Heart left ventricle (tissue), 16 donors: ENCODE data around the gene NCR2. TPM values are rescaled to one million over a fixed set of nuclear protein-coding genes. Genes with fewer than 3 reads are reported as not detected.

ENCODE experiments used
- ATAC-seq, 4 donors: fragments of 200-7000 bp; cut with Tn5 transposase; one replicate each; pipeline ENCODE4 v1.9.1; 2020 to 2022; ENCODE audit warnings: moderate library complexity in 4 of 4, mild to moderate bottlenecking in 3 of 4, moderate number of reproducible peaks in 1 of 4
- DNase-seq, 5 donors: peaks; one replicate each; pipeline ENCODE4 v3.0.0-alpha.2; 2020
- H3K27ac ChIP-seq, 12 donors: fragments of 200-600 bp; sonication (generic) in 4 of 12; one replicate each; pipeline versions ENCODE4 v1.5.0 to v1.8.0; 2016 to 2022; ENCODE audit warnings: mild to moderate bottlenecking in 2 of 12
- H3K27me3 ChIP-seq, 9 donors: fragments of 200-600 bp; sonication (generic) in 2 of 9; one replicate each; pipeline versions ENCODE4 v1.5.1 to v1.8.0; 2016 to 2022; ENCODE audit warnings: mild to moderate bottlenecking in 3 of 9
- H3K36me3 ChIP-seq, 9 donors: fragments of 200-600 bp; sonication (generic) in 2 of 9; one replicate each; pipeline versions ENCODE4 v1.5.0 to v1.8.0; 2018 to 2022; ENCODE audit warnings: mild to moderate bottlenecking in 2 of 9
- H3K4me1 ChIP-seq, 12 donors: fragments of 200-600 bp; sonication (generic) in 4 of 12; one replicate each; pipeline versions ENCODE4 v1.5.0 to v1.8.0; 2016 to 2022; ENCODE audit warnings: mild to moderate bottlenecking in 3 of 12
- H3K4me3 ChIP-seq, 12 donors: fragments of 200-600 bp; sonication (generic) in 4 of 12; one replicate each; pipeline versions ENCODE4 v1.5.0 to v1.8.0; 2017 to 2022; ENCODE audit warnings: mild to moderate bottlenecking in 9 of 12, moderate library complexity in 4 of 12
- H3K9me3 ChIP-seq, 12 donors: fragments of 200-600 bp; sonication (generic) in 4 of 12; one replicate each; pipeline versions ENCODE4 v1.5.0 to v1.8.0; 2016 to 2022; ENCODE audit warnings: mild to moderate bottlenecking in 1 of 12
- CTCF ChIP-seq, 12 donors: fragments of 200-600 bp; sonication (generic) in 4 of 12; IDR thresholded peaks; one replicate each; pipeline versions ENCODE4 v1.5.0 to v1.8.0; 2018 to 2022; ENCODE audit warnings: antibody characterized with exemption in 12 of 12, mild to moderate bottlenecking in 5 of 12
- POLR2A ChIP-seq, 2 donors: fragments of 450-650 bp; IDR thresholded peaks; one replicate each; pipeline ENCODE4 v1.6.1; 2017; ENCODE audit warnings: antibody characterized with exemption in 2 of 2, mild to moderate bottlenecking in 2 of 2, moderate library complexity in 2 of 2
- WGBS, 4 donors: extraction: QIAGEN DNeasy Blood & Tissue Kit in 2 of 4; methylation state at CpG; one replicate each; pipeline versions ENCODE4 v1.1.5 to v1.1.7; 2013 to 2018; 5-methylcytosine and 5-hydroxymethylcytosine counted together
- intact Hi-C, 10 donors: fragments of 100-400 bp; cut with DNase I; formaldehyde crosslinking; loops; one replicate each; pipeline versions ENCODE4 v1.11.1 to v1.14.2; 2022
- long read RNA-seq, 3 donors: library from polyadenylated mRNA; unstranded; transcript quantifications; one replicate each; pipeline ENCODE4 v2.0.0, GENCODE V29; 2020 to 2021
- polyA plus RNA-seq, 2 donors: library from polyadenylated mRNA; stranded (reverse); fragments of 200-250 nt; gene quantifications; one replicate each; pipeline ENCODE4 v1.2.3, GENCODE V29; 2013
- total RNA-seq, 9 donors: library from RNA; depleted of rRNA in 2 of 9; stranded (reverse); fragments of >200 nt in 2 of 9; fragmentation: NEBNext Ultra II Directional in 3 of 9; extraction: Animal tissue kit (Norgen Biotek cat#: 25700) in 3 of 9; gene quantifications; one replicate each; pipeline versions ENCODE4 v1.1.0 to v1.2.4, GENCODE V29; 2016 to 2023
- donor health status: ischemic (EF 13 %, LVEDD 7.1; RV severe dilation, severe dysfunction).
- donor health status: healthy with polysubstance abuse.
- donor health status: DM: no; HTN: yes; CAD: no.
- donor health status: DM: no; HTN: no; CAD: no.
- donor health status: ischemic (EF 25% LVEDD 6.9; RV normal size, moderate dysfunction).
- donor health status: ischemic (EF 25% LVEDD 5.7; RV mildly dilated, moderate dysfunction).
- donor health status: healthy.
- donor health status: DM: yes; HTN: yes; CAD: no.
- donor health status: ischemic (EF 35%, LVEDD 5.7; RV mildly dilated, moderate dysfunction).
- donor health status: nonischemic (EF 11% LVEDD 7.7; RV severe dilation, severe dysfunction).
- donor health status: DM: yes; HTN: yes; CAD: no.
- donor health status: PGD.
- donor health status: ischemic (EF 29% LVEDD 5.4; RV normal size, mild dysfunction).
- donor health status: nonischemic (EF 23%, LVEDD 6.1; RV moderate dilation, normal function).

The NCR2 gene
- not detected for total RNA-seq
- polyA plus RNA-seq = not detected
- long read RNA-seq, donor 1 = 0 reads
- long read RNA-seq, donor 2 = 0 reads
- long read RNA-seq, donor 3 = 0 reads

GRCh38 chr6:41335296-41335695 lies at the start of gene NCR2:
Gene NCR2, plus strand, starts transcription at chr6:41335608. Its CDS starts 269 bp downstream, at chr6:41335877.
- Histone ChIP-seq H3K4me1 (no peaks in the 10 kb centered on the region), H3K4me3 (no peak within 1 kb of the TSS), H3K36me3 (no peaks in the 10 kb centered on the region), H3K9me3 (no peaks in the 10 kb centered on the region), H3K27ac (no peak within 1 kb of the TSS), H3K27me3 (peaks cover 0 to 22% (median 7%) of the 10 kb centered on the region in 9 donors)
- WGBS, 4 donors = 85 to 93% (median 88%) methylated on average over 3 to 5 of the region's 5 CpGs
- DNase-seq (no peak), ATAC-seq (no peak)
- no peak for TF ChIP-seq POLR2A (IDR thresholded peaks at IDR 0.05)
- no peak for TF ChIP-seq CTCF (IDR thresholded peaks at IDR 0.05)
- intact Hi-C loops = no loop called here

- no peaks in the 10 kb centered on the region for H3K36me3 ChIP-seq
- peaks cover 0 to 6% (median 0%) of the 10 kb centered on the region in 9 donors for H3K27me3 ChIP-seq
- H3K4me3 ChIP-seq = no peak within 1 kb of the TSS
- H3K27ac ChIP-seq = peak within 1 kb of the TSS in 5 of 12 donors; percentile 9 to 81 (median 34)
- WGBS, 4 donors = 70 to 76% (median 72%) methylated on average over 8 of the region's 8 CpGs
- no peaks in the 10 kb centered on the region for H3K9me3 ChIP-seq
- peak; percentile 61 to 86 (median 84) for ATAC-seq
- intact Hi-C loops = no loop called here
- TF ChIP-seq POLR2A (IDR thresholded peaks at IDR 0.05) (no peak), CTCF (IDR thresholded peaks at IDR 0.05) (no peak)
- DNase-seq = peak in 4 of 5 donors; percentile 42 to 62 (median 51)
- H3K4me1 ChIP-seq = peaks cover 0 to 22% (median 0%) of the 10 kb centered on the region in 12 donors
Observed at GRCh38 chr6:41286544-41287346, 48.7 kb upstream of the NCR2 start, which contains the start of gene TREM1. Gene TREM1, minus strand, starts transcription at chr6:41286682. Its CDS starts 27 bp downstream, at chr6:41286655.

- Histone ChIP-seq H3K4me1 (peaks cover 0 to 22% (median 0%) of the 10 kb centered on the region in 12 donors), H3K27ac (no peak overlapping the region), H3K27me3 (peaks cover 0 to 6% (median 0%) of the 10 kb centered on the region in 9 donors), H3K36me3 (no peaks in the 10 kb centered on the region), H3K4me3 (no peak overlapping the region), H3K9me3 (no peaks in the 10 kb centered on the region)
- TF ChIP-seq CTCF (IDR thresholded peaks at IDR 0.05) = no peak
- no peak for TF ChIP-seq POLR2A (IDR thresholded peaks at IDR 0.05)
- 38 to 50% (median 43%) methylated on average over 6 of the region's 6 CpGs for WGBS, 4 donors
- no peak for DNase-seq
- ATAC-seq = peak in 3 of 4 donors; percentile 59 to 77 (median 75)
- intact Hi-C loops = no loop called here
Observed at GRCh38 chr6:41288030-41288753, 47.2 kb upstream of the NCR2 start.

GRCh38 chr6:41288754-41289129 lies 46.7 kb upstream of the NCR2 start:
- 56 to 88% (median 73%) methylated on average over 2 of the region's 2 CpGs for WGBS, 4 donors
- H3K27me3 ChIP-seq = peaks cover 0 to 6% (median 0%) of the 10 kb centered on the region in 9 donors
- peaks cover 0 to 22% (median 0%) of the 10 kb centered on the region in 12 donors for H3K4me1 ChIP-seq
- H3K27ac ChIP-seq = no peak overlapping the region
- no peak for TF ChIP-seq POLR2A (IDR thresholded peaks at IDR 0.05)
- TF ChIP-seq CTCF (IDR thresholded peaks at IDR 0.05) = no peak
- intact Hi-C loops = no loop called here
- no peak for DNase-seq
- no peaks in the 10 kb centered on the region for H3K9me3 ChIP-seq
- ATAC-seq = no peak
- H3K36me3 ChIP-seq = no peaks in the 10 kb centered on the region
- H3K4me3 ChIP-seq = no peak overlapping the region
